SK-N-MC (cell line): ENCODE data around the gene GGTLC1.
"Not testable (repeated sequence)": the region's sequence is repeated elsewhere in the genome, so short reads cannot be mapped to it uniquely, and the experiment has no call there.

Source experiments
- DNase-seq: peaks from one replicate; pipeline ENCODE4 v3.0.0-alpha.2; 2011; ENCODE audit warnings: low read depth, low spot score
- H3K27ac ChIP-seq: fragments of 200-600 bp; sonication (generic); 2 replicates; pipeline ENCODE4 v1.5.1; 2016; ENCODE audit warnings: mixed run types
- H3K36me3 ChIP-seq: fragments of 200-600 bp; sonication (generic); 2 replicates; pipeline ENCODE4 v1.6.1; 2017; ENCODE audit warnings: antibody characterized with exemption, low read length, mixed read lengths; ENCODE audit not compliant: insufficient read depth
- H3K4me3 ChIP-seq: fragments of 200-600 bp; sonication (generic); 2 replicates; pipeline ENCODE4 v1.5.1; 2016
- H3K9ac ChIP-seq: fragments of 200-600 bp; sonication (generic); 2 replicates; pipeline ENCODE4 v1.8.0; 2017; ENCODE audit warnings: mixed run types, mixed read lengths; ENCODE audit not compliant: insufficient read length
- H3K9me3 ChIP-seq: fragments of 200-600 bp; sonication (generic); 2 replicates; pipeline ENCODE4 v1.6.1; 2017; ENCODE audit warnings: low read depth, mild to moderate bottlenecking, antibody characterized with exemption, low read length, moderate library complexity, mixed read lengths
- EZH2 ChIP-seq: fragments of 200-600 bp; sonication (generic); IDR thresholded peaks from one replicate; pipeline ENCODE4 v1.6.1; 2017; ENCODE audit warnings: antibody characterized with exemption
- FOXP2 ChIP-seq: optimal IDR thresholded peaks from 2 replicates; pipeline ENCODE3; 2011; ENCODE audit warnings: mild to moderate bottlenecking, moderate library complexity; ENCODE audit not compliant: insufficient read depth; ENCODE audit errors: extremely low read length, control extremely low read depth
- POLR2AphosphoS5 ChIP-seq: IDR thresholded peaks from 2 replicates; pipeline ENCODE4 v1.6.1; 2012; ENCODE audit warnings: mild to moderate bottlenecking, low read depth, low read length, borderline replicate concordance

The GGTLC1 gene

GRCh38 chr20:23998844-23999243, 10.3 kb upstream of the GGTLC1 start:
- H3K27ac ChIP-seq: no peak overlapping the region
- no peaks in the 10 kb centered on the region for H3K9me3 ChIP-seq
- TF ChIP-seq FOXP2: no peak
- no peak for TF ChIP-seq EZH2
- no peak for TF ChIP-seq POLR2AphosphoS5
- H3K4me3 ChIP-seq: no peak overlapping the region
- H3K9ac ChIP-seq: no peak overlapping the region
- DNase-seq: no peak
- H3K36me3 ChIP-seq: no peaks in the 10 kb centered on the region

GRCh38 chr20:23998392-23998791, 9.8 kb upstream of the GGTLC1 start:
- H3K9me3 ChIP-seq: no peaks in the 10 kb centered on the region
- DNase-seq: no peak
- H3K27ac ChIP-seq: no peak overlapping the region
- H3K4me3 ChIP-seq: no peak overlapping the region
- H3K36me3 ChIP-seq: no peaks in the 10 kb centered on the region
- H3K9ac ChIP-seq: no peak overlapping the region
- TF ChIP-seq EZH2: no peak
- TF ChIP-seq FOXP2: no peak
- TF ChIP-seq POLR2AphosphoS5: no peak

- no peak for DNase-seq
- TF ChIP-seq POLR2AphosphoS5: no peak
- no peak for TF ChIP-seq FOXP2
- TF ChIP-seq EZH2: no peak
- Histone ChIP-seq H3K9me3 (no peaks in the 10 kb centered on the region), H3K36me3 (no peaks in the 10 kb centered on the region), H3K4me3 (no peak overlapping the region), H3K27ac (no peak overlapping the region), H3K9ac (no peak overlapping the region)
Measured at GRCh38 chr20:23995905-23996666, 7.5 kb upstream of the GGTLC1 start.

GRCh38 chr20:23995291-23995690, 6.7 kb upstream of the GGTLC1 start:
- H3K9ac ChIP-seq, H3K9me3 ChIP-seq, H3K4me3 ChIP-seq, H3K27ac ChIP-seq, DNase-seq, H3K36me3 ChIP-seq: not testable (repeated sequence)

GRCh38 chr20:23994001-23994633, 5.5 kb upstream of the GGTLC1 start:
- H3K4me3 ChIP-seq, H3K36me3 ChIP-seq, DNase-seq, H3K9ac ChIP-seq, H3K27ac ChIP-seq, H3K9me3 ChIP-seq: not testable (repeated sequence)

DNA sequence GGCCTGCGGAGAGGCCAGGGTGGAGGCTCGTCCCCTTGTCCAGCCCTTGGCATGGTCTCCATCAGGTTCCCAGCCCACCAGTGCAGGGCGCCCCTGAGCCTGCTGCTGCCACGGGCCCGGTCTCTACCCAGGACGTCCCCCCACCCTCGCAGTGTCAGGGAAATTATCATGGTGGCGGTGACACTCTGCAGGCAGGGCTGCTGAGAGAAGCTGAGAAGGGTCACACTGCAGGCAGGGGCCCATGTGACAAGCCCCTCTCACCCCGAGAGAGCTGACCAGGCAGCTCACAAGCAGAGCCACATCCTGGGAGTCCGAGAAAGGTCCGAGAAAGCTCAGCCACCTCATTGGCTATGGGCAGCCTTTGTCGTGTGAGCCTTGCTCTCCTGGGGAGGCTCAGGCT, 4.9 kb upstream of the GGTLC1 start:
- not testable (repeated sequence) for DNase-seq, H3K36me3 ChIP-seq, H3K9ac ChIP-seq, H3K4me3 ChIP-seq, H3K27ac ChIP-seq, H3K9me3 ChIP-seq

DNA sequence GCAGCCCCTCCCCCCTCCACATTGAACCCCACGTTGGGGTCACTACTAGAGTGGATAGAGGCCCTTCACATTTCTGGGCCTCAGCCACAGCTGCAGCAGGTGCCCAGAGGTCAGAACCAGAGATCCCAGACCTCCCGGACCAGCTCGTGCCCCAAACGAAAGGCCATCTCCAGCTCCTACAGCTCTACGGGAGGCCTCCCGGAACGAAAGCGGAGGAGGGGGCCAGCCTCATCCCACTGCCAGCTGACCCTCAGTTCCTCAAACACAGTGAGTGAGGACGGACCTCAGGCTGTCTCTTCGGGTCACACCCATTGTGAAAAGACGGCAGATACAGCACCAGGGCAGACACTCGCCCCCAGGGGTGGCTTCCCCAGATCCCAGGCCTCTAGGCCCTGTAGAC, 1.7 kb upstream of the GGTLC1 start:
- H3K27ac ChIP-seq, H3K4me3 ChIP-seq, H3K36me3 ChIP-seq, H3K9ac ChIP-seq, H3K9me3 ChIP-seq, DNase-seq: not testable (repeated sequence)

GRCh38 chr20:23988966-23989365, 387 bp upstream of the GGTLC1 start:
- not testable (repeated sequence) for H3K4me3 ChIP-seq, H3K36me3 ChIP-seq, DNase-seq, H3K9me3 ChIP-seq, H3K27ac ChIP-seq, H3K9ac ChIP-seq

DNA sequence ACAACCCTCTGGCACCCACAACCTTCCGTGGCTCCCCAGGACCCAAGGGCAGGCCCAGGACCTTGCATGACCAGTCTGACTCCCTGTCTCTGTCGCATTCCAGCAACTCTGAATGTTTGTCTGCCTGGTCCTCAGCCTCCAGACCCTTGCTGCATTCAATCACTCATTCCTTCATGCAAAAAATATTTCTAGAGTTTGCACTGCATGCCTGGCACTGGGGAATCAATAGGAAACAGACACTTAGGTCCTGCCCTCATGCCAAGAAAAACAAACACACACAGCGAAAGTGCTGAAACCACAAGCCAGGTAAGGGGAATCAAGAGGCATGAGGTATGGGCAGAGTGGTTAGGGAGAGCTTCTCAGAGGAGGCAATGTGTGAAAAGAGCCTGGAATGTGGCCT, 1.9 kb downstream of the GGTLC1 start:
- H3K4me3 ChIP-seq, DNase-seq, H3K9ac ChIP-seq, H3K27ac ChIP-seq, H3K9me3 ChIP-seq, H3K36me3 ChIP-seq: not testable (repeated sequence)

- not testable (repeated sequence) for H3K9ac ChIP-seq, H3K4me3 ChIP-seq, H3K9me3 ChIP-seq, H3K36me3 ChIP-seq, DNase-seq, H3K27ac ChIP-seq
Measured at GRCh38 chr20:23986310-23986709, 2.3 kb downstream of the GGTLC1 start.

DNA sequence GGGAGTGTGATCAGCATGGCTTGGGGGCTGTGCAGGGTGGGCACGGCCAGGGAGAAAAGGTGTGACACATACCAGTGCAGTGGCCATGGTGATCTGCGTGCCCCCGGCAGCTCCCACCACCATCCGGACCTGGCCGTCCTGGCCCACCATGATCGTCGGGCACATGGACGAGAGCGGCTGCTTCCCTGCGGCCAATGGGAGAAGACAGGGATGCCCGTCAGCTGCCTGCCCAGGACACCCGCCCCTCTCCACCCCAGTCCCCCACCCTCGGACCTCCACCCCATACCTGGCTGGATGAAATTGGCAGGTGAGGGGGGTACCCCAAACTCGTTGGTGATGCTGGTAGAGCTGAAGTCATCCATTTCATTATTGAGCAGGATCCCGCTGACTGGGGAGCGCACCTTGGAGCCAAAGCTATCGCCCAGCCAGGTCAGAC, 2.8 kb downstream of the GGTLC1 start:
- H3K9ac ChIP-seq, H3K4me3 ChIP-seq, H3K9me3 ChIP-seq, H3K27ac ChIP-seq, DNase-seq, H3K36me3 ChIP-seq: not testable (repeated sequence)

- not testable (repeated sequence) for H3K9me3 ChIP-seq, H3K4me3 ChIP-seq, H3K9ac ChIP-seq, DNase-seq, H3K27ac ChIP-seq, H3K36me3 ChIP-seq
Measured at GRCh38 chr20:23985066-23985789, 3.4 kb downstream of the GGTLC1 start.

GRCh38 chr20:23984476-23985023, 4.0 kb downstream of the GGTLC1 start:
- H3K4me3 ChIP-seq, H3K27ac ChIP-seq, H3K36me3 ChIP-seq, DNase-seq, H3K9me3 ChIP-seq, H3K9ac ChIP-seq: not testable (repeated sequence)
